ENCODE results near the gene ZFP57.
A peak's percentile ranks its signal among the peaks of the same experiment; 100 is the strongest.
"Not testable (repeated sequence)": the region's sequence is repeated elsewhere in the genome, so short reads cannot be mapped to it uniquely, and the experiment has no call there.

The ZFP57 gene

GRCh38 chr6:29661502-29662141, 19.3 kb downstream of the ZFP57 start:
- H3K27ac ChIP-seq: not testable (repeated sequence)

DNA sequence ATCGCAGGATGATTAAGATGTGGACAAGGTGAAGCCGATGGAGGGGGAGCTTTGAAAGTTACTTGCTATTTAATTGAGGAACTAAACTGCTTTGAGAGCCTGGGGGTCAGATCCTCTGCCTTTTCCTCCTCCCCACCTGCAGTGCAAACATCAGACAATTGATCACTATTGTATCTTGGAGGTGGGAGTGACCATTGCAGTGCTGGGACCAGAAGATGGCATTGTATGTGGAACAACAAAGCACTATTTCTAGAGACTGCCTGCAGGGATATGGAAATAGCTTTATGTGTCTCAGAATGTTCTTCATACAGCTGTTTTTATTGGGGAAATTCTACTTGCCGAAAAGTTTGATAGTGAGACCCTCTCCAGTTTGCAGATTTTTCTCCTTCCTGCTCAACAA, 19.9 kb downstream of the ZFP57 start:
- Histone ChIP-seq H3K4me3 (no peak overlapping the region), H3K27ac (no peak overlapping the region)

More at GRCh38 chr6:29661502-29662141, 19.3 kb downstream of the ZFP57 start:
- not testable (repeated sequence) for H3K4me3 ChIP-seq

DNA sequence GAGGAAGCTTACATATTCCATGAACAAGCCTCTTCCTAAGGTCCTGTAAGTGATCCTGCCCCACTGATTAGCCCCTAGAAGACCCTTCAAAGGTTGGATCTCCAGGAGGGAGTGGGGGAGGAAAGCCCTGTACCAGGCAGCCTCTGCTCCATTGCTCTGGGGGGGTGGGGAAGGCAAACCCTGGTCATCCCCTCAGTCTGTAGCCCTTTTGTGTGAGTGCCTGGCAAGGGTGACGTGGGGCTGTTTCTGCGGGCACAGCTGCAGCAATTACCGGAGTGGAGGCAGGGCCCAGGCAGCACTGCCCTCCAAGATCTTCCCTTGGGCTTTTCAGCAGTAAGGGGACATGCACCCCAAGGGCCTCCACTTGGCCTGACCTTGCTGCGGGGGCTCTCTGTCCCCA, 24.2 kb downstream of the ZFP57 start, which contains the start of gene MOG:
Gene MOG, plus strand, starts transcription at position 295 of the 400 bp plus-strand sequence. CDS start 118 bp downstream, outside the sequence.
- H3K4me3 ChIP-seq: no peak within 1 kb of the TSS
- no peak within 1 kb of the TSS for H3K27ac ChIP-seq

- H3K27ac ChIP-seq: no peak overlapping the region
- H3K4me3 ChIP-seq: no peak overlapping the region
Observed at GRCh38 chr6:29656157-29656556, 24.8 kb downstream of the ZFP57 start.

GRCh38 chr6:29655658-29656057, 25.3 kb downstream of the ZFP57 start:
- Histone ChIP-seq H3K27ac (no peak overlapping the region), H3K4me3 (no peak overlapping the region)

- no peak overlapping the region for H3K27ac ChIP-seq
- H3K4me3 ChIP-seq: no peak overlapping the region
Observed at GRCh38 chr6:29653452-29654038, 27.4 kb downstream of the ZFP57 start.

DNA sequence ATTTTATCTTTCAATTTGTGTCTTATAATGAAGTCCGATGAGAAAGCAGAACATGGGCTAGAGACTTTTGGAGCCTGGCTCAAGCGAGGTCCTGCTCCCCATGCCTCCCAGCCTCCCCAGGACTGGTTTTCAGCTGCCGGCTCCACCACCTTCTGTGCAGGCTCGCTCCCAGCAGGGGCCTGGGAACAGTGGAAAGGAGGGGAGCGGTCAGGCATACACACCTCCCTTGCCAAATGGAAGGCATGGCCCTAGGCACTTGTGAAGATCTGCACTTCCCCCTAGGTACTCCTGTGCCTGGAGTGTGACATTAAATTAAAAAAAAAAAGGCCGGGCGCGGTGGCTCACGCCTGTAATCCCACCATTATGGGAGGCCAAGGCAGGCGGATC, 28.8 kb downstream of the ZFP57 start:
- Histone ChIP-seq H3K4me3 (no peak overlapping the region), H3K27ac (no peak overlapping the region)

DNA sequence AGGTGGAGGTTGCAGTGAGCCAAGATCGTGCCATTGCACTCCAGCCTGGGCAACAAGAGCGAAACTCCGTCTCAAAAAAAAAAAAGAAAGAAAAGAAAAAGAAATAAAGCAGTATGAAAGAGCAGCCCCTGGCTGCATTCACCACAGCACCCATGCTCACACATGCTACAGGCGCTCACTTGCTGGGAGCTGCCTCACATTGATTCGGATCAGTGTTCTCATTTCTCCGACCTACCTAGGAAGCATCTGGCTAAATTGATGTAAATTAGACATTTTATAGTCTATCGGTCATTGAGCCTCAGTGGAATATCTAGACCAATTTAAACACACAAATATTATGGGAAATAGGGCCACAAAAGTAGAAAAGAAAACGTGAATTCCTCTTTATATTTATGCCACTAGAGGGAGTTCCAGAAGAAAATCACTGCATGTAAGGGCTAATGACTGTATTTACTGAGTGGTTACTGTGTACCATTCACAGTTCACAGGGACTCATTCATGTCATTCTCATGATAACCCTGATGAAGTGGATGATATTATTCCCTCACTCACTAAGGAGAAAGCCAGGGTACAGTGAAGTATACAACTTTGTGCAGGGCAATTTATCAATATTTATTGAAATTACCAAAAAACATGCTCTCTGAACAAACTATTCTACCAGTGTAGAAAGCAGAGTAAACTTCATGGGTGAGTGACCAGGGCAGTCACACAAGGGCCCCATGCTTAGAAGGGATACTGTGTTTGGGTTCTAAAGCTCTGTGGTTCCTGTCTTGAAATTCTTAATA, 29.3 kb downstream of the ZFP57 start:
- no peak overlapping the region for H3K4me3 ChIP-seq

GRCh38 chr6:29649701-29650673, 31.0 kb downstream of the ZFP57 start:
- H3K27ac ChIP-seq: peak overlapping the region; percentile 52 to 95 (median 88)
- peak overlapping the region; percentile 33 to 54 (median 43) for H3K4me3 ChIP-seq

More for the DNA sequence above, 29.3 kb downstream of the ZFP57 start:
- H3K27ac ChIP-seq: no peak overlapping the region

DNA sequence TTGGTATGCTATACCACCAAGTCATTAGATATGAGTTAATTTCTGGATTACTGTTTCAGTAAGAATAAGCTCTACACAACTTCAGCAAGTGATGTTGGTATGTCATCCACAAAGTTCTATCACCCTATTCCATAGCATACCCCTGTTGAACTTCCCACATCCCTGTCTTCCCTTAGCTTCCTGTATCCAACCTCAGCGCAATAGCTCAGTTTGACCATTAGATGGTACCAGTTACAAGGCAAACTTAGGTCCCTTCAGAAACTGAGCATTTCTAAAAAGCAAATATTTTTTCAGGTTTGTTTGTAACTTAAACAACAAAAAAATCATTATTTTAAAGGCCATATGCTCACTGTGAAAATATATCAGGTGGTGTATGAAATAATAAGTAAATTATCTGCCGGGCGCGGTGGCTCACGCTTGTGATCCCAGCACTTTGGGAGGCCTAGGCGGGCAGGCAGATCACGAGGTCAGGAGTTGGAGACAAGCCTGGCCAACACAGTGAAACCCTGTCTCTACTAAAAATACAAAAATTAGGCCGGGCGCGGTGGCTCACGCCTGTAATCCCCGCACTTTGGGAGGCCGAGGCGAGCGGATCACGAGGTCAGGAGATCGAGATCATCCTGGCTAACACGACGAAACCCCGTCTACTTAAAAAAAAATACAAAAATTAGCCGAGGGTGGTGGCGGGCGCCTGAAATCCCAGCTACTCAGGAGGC, 32.9 kb downstream of the ZFP57 start:
- no peak overlapping the region for H3K4me3 ChIP-seq
- no peak overlapping the region for H3K27ac ChIP-seq

DNA sequence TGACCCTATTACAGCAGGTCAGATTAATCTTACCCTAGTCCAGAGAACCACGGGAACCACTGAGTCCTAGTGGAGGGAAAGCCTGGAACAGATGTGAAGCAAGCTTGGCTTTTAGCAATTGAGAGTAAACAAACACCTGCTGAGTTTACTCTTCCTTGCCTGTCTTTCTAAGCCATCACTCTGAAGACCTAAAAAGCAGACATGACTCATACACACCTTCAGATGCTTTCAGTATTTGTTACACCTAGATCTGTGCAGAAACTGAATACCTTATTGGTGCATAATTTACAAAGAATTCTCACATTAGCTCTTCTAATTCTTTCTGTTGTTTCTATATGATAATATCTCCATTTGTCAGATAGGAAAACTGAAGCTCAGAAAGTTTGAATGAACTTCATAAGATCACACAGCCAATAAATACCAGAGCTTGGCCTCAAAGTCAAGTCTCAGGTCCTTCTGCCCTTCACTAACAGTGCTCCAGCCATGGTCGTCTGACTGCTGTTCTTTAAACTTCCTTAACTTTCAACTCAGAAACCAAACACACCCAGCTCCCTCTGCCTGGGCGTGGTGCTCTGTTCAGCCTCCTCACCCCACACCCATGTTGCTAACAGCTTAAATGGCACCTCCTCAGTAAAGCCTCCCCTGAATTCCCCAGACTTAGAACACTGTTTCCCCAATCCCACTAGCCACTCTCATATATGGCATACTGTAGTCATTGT, 39.4 kb downstream of the ZFP57 start:
- H3K4me3 ChIP-seq: no peak overlapping the region
- peak overlapping the region in 1 of 21 experiments; percentile 16 for H3K27ac ChIP-seq

DNA sequence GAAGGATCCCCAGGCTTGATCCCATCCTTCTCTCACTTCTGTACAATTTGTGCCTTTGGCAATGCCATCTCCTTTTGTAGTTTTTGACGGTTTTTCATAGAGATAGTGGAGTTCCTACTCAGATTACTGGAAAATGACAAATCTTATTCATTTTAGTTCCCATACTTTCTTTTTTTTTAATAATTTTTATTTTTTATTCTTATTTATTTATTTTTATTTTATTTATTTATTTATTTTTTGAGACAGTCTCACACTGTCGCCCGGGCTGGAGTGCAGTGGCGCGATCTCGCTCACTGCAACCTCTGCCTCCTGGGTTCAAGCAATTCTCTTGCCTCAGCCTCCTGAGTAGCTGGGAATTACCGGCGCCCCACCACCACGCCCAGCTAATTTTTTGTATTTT, 43.7 kb downstream of the ZFP57 start:
- Histone ChIP-seq H3K4me3 (no peak overlapping the region), H3K27ac (no peak overlapping the region)

- H3K27ac ChIP-seq: peak overlapping the region in 18 of 21 experiments; percentile 1 to 92 (median 77)
Observed at GRCh38 chr6:29633534-29633905, 47.4 kb downstream of the ZFP57 start.

DNA sequence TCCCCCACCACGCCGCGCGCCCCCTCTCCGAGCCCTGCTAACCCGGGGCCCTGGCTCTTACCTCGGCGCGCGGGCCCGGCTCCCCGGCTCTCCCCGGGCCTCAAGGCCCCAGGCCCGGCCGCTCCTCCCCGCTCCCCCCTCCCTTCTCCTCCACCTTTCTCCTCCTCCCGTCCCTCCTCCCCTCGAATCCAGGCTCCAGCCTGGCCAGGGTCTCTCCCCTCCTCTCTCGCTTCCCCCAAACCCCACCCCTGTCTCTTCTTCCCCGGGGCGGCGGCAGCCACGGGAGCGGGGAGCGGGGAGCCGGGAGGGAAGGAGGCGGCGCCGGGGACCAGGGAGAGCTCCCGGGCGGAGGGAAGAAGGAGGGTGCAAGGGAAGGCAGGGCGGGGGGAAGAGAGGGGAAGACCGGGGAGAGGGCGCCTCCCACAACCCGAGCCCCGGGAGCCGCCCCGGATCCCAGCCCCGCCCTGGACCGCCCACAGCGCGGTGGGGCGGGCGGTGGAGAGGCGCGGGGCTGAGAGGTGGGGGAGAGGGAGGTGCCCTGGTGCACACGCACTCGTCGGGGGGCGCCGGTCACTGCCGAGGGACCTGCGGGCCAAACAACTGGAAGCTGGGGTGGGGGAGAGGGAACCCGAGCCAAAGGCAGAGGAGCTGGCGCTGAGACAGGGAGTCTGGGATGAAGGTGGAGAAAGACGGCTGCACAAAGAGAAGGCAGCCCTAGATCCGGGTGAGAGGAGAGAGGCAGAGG, 48.0 kb downstream of the ZFP57 start, which contains the start of gene GABBR1:
Gene GABBR1, minus strand, starts transcription at position 395 of the 745 bp plus-strand sequence. CDS start 798 bp downstream, outside the sequence.
- H3K27ac ChIP-seq: peak within 1 kb of the TSS; percentile 16 to 92 (median 77)

More at GRCh38 chr6:29633534-29633905, 47.4 kb downstream of the ZFP57 start:
- peak overlapping the region; percentile 47 to 91 (median 75) for H3K4me3 ChIP-seq

GRCh38 chr6:29631860-29632731, 48.9 kb downstream of the ZFP57 start:
- H3K27ac ChIP-seq: peak overlapping the region; percentile 16 to 92 (median 77)
- H3K4me3 ChIP-seq: peak overlapping the region; percentile 47 to 91 (median 75)

More for the DNA sequence above, 48.0 kb downstream of the ZFP57 start, which contains the start of gene GABBR1:
- H3K4me3 ChIP-seq: peak within 1 kb of the TSS; percentile 47 to 91 (median 75)

DNA sequence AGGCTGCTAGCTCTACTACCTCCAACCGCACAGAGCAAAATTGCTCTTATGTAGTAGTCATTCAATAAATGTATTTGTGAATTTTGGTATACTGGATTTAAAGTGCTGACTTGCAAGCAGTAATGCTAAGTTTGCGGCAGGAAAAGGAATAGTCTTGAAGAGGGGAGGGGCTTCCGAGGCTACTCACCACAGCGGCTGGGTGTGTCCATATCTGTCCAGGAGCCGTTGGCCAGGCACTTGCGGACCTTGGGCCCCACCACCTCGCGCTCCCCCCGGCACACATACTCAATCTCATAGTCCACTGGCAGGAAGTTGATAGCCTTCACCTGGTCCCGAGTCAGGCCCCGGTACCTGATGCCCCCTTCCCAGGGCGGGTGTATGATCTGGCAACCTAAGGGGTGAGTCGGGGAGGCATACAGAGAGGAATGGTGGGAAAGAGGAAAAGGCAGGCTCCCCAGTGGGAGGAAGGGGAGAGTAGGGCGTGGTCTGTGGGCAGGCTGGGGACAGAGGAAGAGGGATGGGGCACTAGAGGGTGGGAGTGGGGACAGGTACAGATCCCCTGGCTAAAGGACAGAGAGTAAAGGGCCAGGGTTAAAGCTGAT, 49.6 kb downstream of the ZFP57 start:
- Histone ChIP-seq H3K4me3 (no peak overlapping the region), H3K27ac (no peak overlapping the region)
